Stimulated activated CD8-positive, alpha-beta memory T cell treated with anti-CD3 and anti-CD28 coated beads, Interleukin-7, amount 100 ng/mL, for 48 hours (primary cell): ENCODE results near the gene KRT5.

ENCODE experiments used
- DNase-seq, 2 donors: peaks; one replicate each; pipeline ENCODE4 v3.0.0-alpha.2; 2020; ENCODE audit warnings: low read depth in 1 of 2; ENCODE audit errors: extremely low read depth in 1 of 2

KRT5 gene

DNA sequence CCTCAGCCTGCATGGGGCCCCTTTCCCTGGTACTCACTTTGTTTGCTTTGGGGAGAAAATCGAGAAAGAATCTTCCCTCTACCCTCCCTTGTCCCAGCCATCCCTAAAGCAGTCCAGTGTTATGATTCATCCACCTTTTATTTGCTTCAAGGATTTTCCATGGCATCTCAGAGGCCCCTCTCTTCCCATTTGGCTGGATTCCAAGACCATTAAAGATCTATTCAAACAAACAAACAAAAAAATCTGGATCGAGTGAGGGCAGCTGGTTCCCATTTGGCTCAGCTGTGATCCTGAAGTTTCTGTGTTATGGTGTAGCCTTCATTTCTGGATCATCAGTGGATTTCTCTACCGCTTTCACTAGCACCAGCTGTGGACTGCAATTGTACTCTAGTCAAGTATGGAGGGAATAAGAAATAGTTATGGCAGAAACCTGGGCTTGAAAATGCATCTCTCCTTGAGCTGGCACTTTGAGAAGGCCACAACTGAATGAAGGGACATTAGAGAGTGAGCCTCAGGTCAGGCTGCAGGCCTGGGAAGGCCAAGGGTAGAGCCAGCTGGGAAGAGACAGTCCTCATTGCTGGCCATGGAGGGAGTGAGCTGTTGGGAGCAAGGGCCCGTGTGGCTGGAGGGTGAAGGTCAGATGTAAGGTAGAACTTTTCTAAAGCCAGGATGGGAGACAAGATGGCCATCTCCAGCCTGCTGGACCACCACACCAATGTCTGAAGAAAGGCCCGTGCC lies 19.1 kb upstream of the KRT5 start:
- DNase-seq, result no peak

DNA sequence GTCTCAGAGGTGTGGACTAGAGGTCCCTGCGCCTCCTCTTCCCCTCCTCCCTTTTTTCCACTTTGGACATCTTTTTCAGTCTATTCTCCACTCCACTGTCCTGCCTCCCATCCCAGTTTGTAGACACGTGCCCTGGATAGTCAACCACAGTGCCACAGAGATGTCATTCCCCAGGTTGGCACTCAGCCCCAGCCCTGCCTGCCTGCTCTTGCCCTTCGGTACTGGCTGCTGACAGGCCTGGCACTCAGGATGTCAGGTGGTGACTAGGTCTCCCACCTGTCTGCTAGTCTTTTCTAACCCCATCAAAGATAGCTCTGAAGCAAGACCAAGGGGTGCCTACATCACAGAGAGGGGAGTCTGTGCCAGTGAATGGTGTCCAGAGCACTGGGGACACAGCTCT lies 16.9 kb upstream of the KRT5 start:
- no peak for DNase-seq

DNA sequence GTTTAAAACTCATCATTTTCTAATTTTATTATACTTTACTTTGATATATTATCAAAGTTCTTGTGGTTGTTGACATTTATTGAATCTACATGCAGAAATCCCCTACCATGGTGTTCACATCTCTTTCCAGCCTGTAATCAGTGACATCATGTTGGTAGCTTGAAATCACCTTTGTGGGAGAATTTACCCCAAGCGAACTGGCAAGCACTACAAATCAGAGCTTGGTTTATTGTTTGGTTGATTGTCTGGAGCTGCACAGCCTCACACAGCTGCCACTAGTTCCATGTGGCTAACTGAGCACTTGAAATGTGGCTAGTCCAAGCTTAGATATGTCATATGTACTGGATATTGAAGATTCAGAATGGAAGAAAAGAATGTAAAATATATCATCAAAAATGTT lies 15.4 kb upstream of the KRT5 start:
- no peak for DNase-seq

DNA sequence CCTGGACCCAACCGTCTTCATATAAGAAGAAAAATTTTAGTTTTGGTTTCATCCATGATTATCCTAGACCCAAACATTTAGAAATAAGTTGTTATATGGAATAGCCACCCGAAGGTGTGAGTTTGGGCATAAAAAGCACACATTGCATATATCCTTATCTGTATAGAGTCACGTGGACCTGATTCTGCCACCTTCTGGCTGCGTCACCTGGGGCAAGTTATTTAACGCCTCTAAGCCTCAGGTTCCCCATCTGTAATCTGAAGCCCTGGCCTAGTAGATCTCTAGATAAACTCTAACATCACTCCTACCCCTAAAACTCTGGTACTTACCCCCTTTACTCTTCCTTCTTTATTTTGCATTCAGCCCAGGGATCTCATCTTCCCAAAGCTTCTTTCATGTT lies 14.3 kb upstream of the KRT5 start:
- no peak for DNase-seq

DNA sequence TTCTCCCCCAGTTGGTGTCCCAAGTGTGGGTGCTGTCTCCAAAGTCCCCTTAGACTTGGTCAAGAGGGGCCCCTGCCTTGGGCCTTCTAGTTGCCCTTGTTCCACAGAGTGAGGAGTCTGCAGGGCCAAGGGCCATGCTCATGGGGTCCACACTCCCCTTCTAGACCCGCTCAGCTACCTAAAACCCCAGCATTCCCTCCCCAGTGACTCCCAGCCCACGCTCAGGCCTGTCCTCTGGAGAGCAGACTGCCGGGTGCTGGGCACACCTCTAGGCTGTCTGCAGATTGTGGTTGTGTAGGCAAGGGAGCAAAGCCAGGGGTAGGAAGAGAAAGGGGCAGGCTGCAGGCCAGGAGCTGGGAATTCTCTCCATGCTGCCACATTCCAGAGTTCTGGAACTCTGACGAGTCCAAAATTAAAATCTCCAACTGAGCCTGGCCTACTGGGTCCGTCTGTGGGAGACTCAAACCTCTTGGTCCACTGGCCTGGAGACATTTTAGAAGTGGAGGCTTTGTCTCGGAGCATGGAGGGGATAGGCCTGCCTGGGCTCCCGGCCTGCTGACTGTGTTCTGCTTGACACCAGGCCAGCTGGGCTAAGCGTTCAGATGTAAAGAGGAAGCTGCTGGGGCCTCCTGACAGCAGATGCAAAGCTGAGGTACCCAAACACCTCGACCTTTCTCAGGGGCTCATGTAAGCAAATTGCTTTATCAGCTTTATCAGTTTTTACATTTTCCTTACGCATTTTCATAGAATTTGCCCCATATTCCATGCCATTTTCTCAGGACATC lies 13.7 kb upstream of the KRT5 start:
- no peak for DNase-seq

DNA sequence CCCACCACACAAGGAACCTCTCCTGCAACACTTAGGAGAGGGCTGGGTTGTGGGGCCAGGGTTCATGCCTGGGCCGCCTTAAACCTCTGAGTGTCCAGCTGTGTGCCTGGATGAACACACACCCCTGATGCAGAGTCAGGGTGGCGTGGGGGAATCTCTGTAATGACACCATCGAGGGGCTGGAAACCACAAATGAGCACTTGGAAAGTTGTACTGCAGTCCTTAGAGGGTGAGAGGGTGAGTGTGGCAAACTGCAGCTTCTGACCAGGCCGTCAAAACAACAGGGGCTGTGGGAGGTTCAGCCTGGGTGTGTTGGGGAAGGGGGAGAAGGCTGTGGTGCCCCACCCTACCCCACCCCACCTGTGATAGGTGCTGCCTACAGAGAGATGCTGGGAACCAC lies 12.4 kb upstream of the KRT5 start:
- DNase-seq, result no peak

DNA sequence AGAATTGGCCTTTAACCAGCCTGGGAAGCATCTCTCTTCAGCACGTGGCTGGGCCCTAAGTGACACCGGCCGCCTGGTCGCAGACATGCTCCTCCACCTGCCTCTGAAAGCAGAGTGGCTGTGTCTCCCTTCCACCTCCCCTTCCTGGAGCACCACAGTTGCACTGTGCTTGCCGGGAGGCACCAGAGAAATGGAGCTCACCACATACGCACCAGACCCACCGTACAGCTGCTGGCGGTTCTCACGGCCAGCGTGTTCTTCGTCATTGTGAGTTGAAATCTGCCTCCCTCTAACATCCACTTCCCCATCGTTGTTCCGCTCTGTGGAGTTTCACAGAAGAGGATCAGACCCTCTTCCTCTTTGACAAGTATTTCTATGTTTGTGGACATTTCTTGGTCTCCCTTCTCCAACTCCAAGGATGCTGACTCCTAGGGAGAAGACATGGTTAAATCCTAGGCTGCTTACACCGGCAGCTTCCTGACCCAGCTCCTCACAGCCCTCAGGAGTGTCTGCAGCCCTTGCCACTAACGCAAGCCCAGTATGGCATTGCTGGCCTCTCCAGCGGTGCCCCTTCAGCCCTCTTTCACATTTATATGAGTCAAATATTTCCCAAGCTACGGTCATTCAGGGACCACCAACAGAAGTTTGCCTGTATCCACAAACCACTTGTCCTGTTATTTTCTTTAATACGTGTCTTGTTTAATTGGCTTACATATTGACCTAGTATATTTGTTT lies 11.5 kb upstream of the KRT5 start:
- DNase-seq, result no peak

DNA sequence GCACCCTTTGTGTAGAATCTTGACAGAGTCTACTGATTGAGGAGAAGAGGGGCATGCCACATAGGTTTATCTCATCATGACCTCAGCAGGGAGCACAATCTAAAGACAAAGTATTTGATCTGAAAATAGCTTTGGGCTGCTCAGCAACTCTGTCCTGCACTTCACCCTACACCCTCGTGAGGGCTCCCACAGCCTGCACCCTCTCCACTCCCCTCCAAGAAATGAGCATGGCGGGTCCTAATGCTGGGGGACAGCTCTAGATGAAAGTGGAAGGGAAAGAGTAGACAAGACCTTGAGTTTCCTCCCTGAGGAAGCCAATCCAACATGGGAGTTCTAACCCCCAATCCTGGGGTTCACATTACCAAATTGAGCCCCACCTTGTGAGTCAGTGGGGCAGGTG lies 10.7 kb upstream of the KRT5 start:
- DNase-seq, result no peak

DNA sequence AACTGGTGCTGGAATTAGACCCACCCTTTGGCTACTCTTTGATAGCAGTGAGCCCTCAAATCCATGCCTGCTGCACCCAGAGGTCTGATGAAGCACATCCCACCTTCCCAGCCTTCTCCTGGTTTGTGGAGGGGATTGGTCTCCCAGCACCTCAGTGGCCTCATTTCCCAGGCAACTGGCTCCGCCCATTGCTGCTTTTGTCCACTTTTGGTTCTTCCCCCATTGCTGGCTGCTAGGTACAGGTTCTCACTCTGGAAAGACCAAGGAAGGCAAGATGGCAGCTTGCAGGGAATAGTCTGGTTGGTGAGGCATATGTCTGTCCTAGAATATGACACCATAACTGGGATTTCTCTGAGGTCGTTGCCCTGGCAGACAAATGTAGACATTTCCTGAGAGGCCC lies 10.2 kb upstream of the KRT5 start:
- DNase-seq, result no peak

DNA sequence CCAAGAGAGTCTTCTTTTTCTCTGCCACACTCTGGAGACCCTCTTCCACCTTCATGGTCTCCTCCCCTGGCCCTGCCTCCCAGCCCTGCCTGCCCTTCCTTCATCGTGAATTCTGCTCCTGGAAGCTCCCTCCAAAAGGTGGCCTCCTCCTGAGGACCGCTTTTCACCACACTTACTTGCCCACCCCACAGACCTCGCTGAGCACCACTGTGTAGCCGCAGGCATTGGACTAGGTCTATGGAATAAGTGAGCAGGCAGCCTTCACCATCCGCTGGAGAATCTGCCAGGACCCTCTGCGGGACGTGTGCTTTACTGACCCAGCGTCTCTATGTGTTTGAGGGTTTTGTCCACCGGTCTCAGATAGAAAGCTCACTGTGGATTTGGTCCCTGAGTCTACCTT lies 9.7 kb upstream of the KRT5 start:
- DNase-seq, result no peak

DNA sequence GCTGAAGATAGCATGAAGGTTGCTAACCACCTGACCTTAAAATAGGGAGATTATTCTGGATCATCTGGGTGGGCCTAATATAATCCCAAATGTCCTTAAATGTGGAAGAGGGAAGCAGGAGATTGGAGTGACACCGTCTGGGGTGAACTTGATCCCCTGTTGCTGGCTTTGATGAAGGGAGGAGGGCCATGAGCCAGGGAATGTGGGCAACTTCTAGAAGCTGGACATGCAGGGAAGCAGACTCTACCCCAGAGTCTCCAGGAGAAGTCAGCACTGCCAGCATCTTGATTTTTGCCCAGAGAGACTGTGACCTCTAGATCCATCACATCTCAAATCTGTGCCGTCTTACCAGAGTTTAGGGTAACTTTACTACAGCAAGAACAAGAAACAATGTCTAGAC lies 9.2 kb upstream of the KRT5 start:
- no peak for DNase-seq

DNA sequence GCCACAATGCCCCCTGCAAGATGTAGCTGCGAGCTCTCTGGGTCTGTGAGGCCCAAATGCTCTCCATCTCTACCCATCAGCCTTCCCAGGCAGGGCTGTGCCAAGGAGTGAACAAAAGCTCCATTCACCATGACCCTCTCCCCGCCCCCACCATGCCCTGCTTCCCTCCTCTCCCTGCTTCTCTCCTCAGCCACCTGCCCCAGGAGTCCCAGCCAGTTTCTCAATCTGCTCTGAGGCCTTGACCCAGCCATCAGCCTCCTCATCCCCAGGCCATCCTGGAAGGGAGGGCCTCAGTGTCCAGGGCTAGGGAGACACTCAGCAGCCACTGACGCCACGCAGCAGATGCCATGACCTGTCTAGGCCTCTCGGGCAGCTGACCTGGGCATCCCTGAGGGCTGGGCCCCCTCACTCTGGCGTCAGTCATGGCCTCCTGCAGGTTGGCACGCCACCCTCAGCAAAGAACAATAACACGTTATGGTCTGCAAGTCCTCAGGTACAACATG lies 8.5 kb upstream of the KRT5 start:
- no peak for DNase-seq

DNA sequence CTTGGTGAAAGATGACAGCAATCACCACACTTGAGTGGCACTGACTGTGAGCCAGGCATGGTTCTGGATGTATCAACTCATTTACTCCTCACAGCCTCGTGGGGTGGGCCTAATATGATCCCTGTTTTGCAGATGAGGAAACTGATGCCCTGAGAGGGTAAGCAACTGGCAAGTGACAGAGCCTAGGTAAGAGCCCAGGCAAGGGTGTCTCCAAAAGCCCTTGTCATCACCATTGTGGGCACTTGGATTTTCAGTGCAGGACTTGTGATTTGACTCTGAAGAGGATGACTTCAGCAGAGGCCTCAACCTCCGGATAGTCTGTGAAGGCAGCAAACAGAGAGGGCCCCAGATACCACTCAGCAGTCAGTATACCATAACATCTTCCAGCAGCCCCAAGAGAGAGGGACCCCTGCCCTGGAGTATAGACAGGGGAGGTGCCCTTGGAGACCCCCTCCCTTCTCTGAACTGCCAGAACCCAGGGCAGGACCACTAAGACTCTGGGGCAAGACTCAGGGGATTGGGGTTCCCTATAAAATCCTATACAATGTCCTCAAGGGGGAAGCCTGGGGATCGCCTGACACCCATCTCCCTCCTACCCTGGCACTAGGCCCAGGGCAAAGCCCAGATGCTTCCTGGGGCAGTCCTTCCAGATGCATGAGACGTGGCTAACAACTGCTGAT lies 7.1 kb upstream of the KRT5 start:
- DNase-seq, result no peak

DNA sequence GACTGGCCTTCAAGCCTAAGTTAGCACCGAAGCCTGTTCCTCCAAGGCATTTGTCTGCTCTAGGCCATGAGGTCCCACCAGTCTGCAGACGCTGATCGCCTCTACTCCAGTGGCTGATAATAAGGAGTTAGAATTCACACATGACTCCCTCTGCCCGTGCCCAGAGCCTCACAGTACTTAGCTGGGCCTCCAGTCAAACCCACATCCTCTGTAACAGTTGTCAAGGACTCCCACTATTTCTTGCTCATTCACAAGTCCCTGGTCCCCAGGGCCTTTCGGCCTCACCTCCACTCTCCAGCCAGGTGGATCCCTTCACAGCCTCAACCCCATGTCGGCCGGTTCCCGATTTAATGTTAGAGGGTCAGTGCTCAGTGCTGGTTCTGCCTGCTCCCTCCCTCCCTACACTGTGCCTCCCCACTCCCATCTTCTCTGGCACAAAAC lies 6.3 kb upstream of the KRT5 start:
- DNase-seq, result no peak

DNA sequence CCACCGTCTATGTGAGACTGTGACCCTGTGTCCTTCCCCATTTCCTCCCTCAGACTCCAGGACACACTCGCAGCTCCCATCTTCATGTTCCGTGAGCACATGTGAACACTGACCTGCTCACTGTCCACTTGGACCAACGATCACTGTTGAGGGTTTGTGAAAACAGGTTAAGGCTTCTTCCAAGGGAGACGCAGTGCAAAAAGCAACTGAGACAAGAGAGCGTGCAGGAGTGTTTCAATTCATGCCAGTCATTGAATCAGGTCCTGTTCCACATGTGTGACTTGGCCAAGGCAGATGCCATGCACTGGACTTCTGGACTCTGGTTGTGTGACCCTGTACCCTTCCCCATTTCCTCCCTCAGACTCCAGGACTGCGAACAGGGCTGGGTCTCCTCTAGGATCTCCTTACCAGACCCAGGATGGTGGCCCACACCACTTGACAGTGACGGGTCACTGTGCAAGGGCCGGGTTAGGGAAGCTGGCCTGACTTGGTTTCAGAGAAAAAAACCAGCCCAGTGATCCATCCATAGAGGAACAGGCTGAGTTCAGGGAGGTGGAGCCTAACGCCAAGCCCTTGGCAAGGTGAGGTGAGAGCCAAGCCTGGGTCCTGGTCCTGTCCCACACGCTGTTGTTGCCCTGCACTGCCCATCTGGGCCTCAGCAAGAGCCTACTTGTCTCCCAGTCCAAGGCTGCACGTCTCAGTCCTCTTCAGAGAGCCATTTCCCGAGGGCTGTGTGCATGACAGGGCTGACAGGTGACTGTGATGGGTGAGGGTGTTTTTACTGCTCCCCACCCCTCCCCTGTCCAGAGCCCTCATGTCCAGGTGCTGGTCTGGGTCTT lies 5.7 kb upstream of the KRT5 start:
- no peak for DNase-seq

DNA sequence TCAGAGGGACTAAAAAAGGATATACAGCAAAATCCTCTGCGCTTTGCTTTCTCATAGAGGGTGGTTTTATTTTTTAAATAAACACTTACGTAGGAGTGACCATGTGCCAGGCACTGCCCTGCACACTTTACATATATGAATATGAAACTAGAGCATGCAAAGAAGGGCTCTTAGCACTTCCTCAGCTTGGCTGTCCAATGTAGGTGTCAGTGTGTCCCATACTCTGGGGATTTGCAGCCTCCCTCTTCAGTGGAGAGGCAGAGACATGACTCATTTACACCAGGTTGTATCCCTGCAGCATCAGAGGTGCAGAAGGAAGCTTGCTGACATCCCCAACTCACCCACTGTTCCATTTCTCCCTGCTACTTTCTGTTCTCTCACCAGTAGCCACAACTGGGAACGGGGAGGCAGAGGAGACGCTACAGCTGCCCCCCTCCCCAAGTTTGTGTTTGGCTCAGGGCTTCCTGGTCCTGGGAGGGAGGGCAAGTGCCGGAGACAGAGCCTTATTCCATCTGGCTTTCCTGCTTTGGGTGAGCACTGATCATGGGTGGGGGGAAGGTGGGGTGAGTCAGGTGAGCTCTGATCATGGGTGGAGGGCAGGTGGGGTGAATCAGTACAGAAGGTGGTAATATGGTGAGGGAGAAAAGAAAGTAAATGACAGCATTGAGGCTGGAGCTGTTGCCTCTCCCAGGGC lies 4.9 kb upstream of the KRT5 start:
- DNase-seq, result no peak

DNA sequence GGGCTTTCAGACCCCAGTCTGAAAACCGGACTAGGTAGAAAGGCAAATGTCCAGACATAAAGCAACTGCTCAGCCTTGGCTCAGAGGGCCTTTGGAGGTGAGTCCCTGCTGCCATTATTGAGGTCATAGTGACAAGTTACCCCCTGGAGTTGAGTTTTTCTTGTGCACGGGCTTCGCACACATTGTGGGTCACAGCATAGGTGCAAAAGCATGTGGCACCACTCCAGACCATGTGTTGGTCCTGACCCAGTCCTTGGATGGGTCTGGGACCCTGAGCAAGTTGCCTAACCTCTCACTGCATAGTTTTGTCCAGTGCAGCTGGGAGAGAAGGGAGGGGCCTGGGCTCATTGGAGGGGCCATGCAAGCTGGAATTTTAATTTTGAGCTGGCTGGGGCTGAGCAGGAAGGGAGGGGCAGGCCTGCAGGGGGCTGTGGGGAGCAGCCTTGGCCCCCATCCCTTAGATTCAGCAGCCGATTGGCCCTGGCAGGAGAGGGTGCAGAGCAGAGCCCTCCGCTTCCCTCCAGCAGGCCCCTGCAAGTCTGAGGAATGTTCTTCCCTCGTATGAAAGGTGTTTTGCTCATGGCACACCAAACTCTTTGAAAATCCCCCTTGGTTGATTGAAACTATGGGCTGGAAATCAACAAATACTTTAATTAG lies 4.2 kb upstream of the KRT5 start:
- no peak for DNase-seq

DNA sequence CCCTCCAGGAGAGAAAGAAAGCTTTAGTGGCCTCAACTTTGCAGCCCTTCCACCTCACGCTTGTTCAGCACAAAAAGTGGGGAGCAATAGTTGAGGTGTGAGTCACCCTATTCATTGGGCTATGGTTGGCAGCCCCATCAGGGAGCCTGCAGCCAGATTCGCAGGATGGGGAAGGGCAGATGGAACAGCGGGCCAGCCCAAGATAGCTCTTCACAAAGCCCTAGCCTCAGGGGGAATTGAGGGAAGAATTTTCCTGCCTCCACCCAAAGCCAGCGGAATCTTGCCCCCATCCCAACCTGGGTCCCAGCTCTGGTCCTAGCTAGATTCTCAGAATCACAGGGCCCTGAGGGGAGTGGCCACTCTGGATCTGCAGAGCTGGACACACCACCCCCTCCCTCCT lies 3.6 kb upstream of the KRT5 start:
- no peak for DNase-seq

DNA sequence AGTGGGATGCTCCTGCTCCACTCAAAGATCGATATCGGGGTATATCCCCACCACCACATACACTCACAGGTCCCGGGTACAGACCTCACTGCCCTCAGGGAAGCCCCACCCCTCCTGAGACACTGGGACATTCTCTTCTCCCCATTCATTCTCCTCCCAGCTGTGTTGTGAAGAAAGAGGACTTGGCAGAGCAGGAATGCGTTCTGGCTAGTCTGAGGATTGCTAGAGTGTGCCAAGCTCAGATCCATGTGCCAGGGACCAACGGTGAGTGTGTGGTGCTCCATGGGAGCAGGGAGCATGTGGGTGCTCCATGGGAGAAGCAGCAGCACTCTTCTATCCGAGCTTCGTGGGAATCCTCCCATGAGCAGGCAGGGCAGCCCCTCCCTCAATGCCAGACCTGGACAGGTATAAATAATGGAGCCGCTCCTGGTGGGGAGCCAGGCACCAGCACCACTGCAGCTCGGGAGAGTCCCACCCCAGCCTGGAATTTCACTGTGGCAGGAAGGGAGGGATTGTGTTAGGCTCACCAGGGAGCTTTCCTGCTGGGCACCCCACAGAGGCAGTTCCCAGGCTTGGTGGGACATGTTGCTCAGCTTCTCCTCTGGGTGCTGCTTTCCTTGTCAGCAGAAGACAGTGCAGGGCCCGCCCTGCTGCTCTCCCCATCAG lies 2.3 kb upstream of the KRT5 start:
- no peak for DNase-seq
